Astrocyte (in vitro differentiated cells and primary cell): Measurements from ENCODE around the gene HSFX1.

Experiments used
- EZH2 ChIP-seq: IDR thresholded peaks from 2 replicates; pipeline ENCODE4 v1.6.1; 2012; ENCODE audit warnings: mild to moderate bottlenecking, low read length, inconsistent platforms; ENCODE audit not compliant: insufficient read depth
- TF ChIP-seq, protein P1 (sequence below): IDR thresholded peaks from 2 replicates; pipeline ENCODE4 v1.5.1; 2011; ENCODE audit warnings: low read depth, mild to moderate bottlenecking, inconsistent platforms, low read length, moderate library complexity; ENCODE audit not compliant: insufficient read depth

DNA sequence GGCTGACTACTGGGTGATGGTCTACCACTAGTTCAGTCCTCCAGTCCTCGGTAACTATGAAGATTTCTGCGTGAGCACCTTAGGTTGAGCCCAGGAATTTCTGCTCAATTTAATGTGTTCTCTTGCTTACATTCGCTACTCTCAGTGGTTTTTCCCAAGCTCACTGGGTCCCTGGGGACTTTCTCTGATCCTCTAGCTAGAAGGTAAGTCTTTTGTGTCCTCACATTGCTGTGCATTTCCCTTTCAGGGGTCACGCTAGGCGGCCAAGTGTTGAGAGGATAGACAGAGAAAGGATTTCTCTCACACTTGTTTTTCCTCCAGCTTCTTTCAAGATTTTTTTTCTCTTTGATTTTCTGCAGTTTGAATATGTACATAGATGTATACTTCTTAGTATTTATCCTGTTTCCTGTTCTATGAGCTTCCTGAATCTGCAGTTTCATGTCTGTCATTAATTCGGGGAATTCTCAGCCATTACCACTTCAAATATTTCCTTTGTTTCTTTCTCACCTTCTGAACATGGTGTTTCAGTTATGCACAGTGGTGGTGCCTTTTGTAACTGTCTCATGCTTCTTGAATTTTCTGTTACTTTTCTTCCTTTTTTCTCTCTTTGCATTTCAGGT, 25.3 kb downstream of the HSFX1 start:
- TF ChIP-seq, protein P1, sequence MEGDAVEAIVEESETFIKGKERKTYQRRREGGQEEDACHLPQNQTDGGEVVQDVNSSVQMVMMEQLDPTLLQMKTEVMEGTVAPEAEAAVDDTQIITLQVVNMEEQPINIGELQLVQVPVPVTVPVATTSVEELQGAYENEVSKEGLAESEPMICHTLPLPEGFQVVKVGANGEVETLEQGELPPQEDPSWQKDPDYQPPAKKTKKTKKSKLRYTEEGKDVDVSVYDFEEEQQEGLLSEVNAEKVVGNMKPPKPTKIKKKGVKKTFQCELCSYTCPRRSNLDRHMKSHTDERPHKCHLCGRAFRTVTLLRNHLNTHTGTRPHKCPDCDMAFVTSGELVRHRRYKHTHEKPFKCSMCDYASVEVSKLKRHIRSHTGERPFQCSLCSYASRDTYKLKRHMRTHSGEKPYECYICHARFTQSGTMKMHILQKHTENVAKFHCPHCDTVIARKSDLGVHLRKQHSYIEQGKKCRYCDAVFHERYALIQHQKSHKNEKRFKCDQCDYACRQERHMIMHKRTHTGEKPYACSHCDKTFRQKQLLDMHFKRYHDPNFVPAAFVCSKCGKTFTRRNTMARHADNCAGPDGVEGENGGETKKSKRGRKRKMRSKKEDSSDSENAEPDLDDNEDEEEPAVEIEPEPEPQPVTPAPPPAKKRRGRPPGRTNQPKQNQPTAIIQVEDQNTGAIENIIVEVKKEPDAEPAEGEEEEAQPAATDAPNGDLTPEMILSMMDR, result no peak
- no peak for TF ChIP-seq EZH2
